Neuronal stem cell (in vitro differentiated cells): ENCODE data around the gene SLX1A.

Source experiments
- DNase-seq: peaks from one replicate; pipeline ENCODE4 v3.0.0-alpha.2; 2013; ENCODE audit warnings: low spot score
- H2AFZ ChIP-seq: one replicate; pipeline ENCODE4 v1.6.1; 2013; ENCODE audit warnings: mild to moderate bottlenecking, low read length, inconsistent platforms
- H2AK5ac ChIP-seq: 2 replicates; pipeline ENCODE4 v1.6.1; 2013; ENCODE audit warnings: low read depth, mild to moderate bottlenecking, inconsistent platforms, low read length, moderate library complexity, mixed read lengths
- H2BK120ac ChIP-seq: 2 replicates; pipeline ENCODE4 v1.6.1; 2013; ENCODE audit warnings: low read depth, mild to moderate bottlenecking, inconsistent platforms, low read length, moderate library complexity, mixed read lengths
- H2BK12ac ChIP-seq: one replicate; pipeline ENCODE4 v1.6.1; 2013; ENCODE audit warnings: low read length, inconsistent platforms
- H2BK15ac ChIP-seq: 2 replicates; pipeline ENCODE4 v1.6.1; 2013; ENCODE audit warnings: mild to moderate bottlenecking, low read length, inconsistent platforms, mixed read lengths
- H2BK5ac ChIP-seq: one replicate; pipeline ENCODE4 v1.6.1; 2013; ENCODE audit warnings: inconsistent platforms, mild to moderate bottlenecking, low read length, moderate library complexity
- H3K14ac ChIP-seq: one replicate; pipeline ENCODE4 v1.6.1; 2013; ENCODE audit warnings: low read length, inconsistent platforms
- H3K18ac ChIP-seq: 2 replicates; pipeline ENCODE4 v1.6.1; 2013; ENCODE audit warnings: low read length, inconsistent platforms
- H3K23ac ChIP-seq: 2 replicates; pipeline ENCODE4 v1.6.1; 2013; ENCODE audit warnings: low read depth, mild to moderate bottlenecking, mixed read lengths, low read length, inconsistent platforms; ENCODE audit not compliant: poor library complexity
- H3K27ac ChIP-seq: replicated peaks from 3 replicates; pipeline ENCODE4 v1.5.1; 2013; ENCODE audit warnings: low read length, inconsistent platforms
- H3K27me3 ChIP-seq, 3 experiments: 2 replicates each; pipeline ENCODE4 v1.6.1; 2013; ENCODE audit warnings: low read length in 3 of 3, mild to moderate bottlenecking in 2 of 3, inconsistent platforms in 1 of 3, low read depth in 1 of 3, mixed read lengths in 1 of 3, moderate library complexity in 1 of 3; ENCODE audit not compliant: control insufficient read depth in 3 of 3, insufficient read depth in 3 of 3
- H3K36me3 ChIP-seq, 2 donors: replicated peaks in 1 of 2; 2 replicates each; pipeline ENCODE4 v1.6.1; 2013; ENCODE audit warnings: low read length in 2 of 2; ENCODE audit not compliant: control insufficient read depth in 2 of 2, insufficient read depth in 2 of 2
- H3K4ac ChIP-seq: 2 replicates; pipeline ENCODE4 v1.6.1; 2013; ENCODE audit warnings: inconsistent platforms, mild to moderate bottlenecking, low read length, moderate library complexity
- H3K4me1 ChIP-seq, 2 donors: 1 replicate in 1 of 2; 2 replicates in 1 of 2; pipeline ENCODE4 v1.6.1; 2013; ENCODE audit warnings: low read length in 2 of 2, low read depth in 1 of 2; ENCODE audit not compliant: control insufficient read depth in 2 of 2, insufficient read depth in 1 of 2
- H3K4me2 ChIP-seq: one replicate; pipeline ENCODE4 v1.6.1; 2013; ENCODE audit warnings: mild to moderate bottlenecking, low read length, inconsistent platforms; ENCODE audit not compliant: insufficient read depth, poor library complexity, severe bottlenecking
- H3K4me3 ChIP-seq, 2 donors: 2 replicates each; pipeline ENCODE4 v1.5.1; 2013; ENCODE audit warnings: low read length in 2 of 2, mild to moderate bottlenecking in 2 of 2, inconsistent platforms in 1 of 2, moderate library complexity in 1 of 2
- H3K79me1 ChIP-seq: one replicate; pipeline ENCODE4 v1.6.1; 2013; ENCODE audit warnings: low read depth, mild to moderate bottlenecking, inconsistent platforms, low read length, moderate library complexity
- H3K9ac ChIP-seq: one replicate; pipeline ENCODE4 v1.6.1; 2013; ENCODE audit warnings: mild to moderate bottlenecking, low read depth, low read length, inconsistent platforms; ENCODE audit not compliant: poor library complexity
- H3K9me3 ChIP-seq, 2 donors: replicated peaks in 1 of 2; 2 replicates each; pipeline versions ENCODE3 to v1.6.1; 2013; ENCODE audit warnings: low read length in 2 of 2, mild to moderate bottlenecking in 2 of 2, inconsistent platforms in 1 of 2, low read depth in 1 of 2, mixed read lengths in 1 of 2, moderate library complexity in 1 of 2; ENCODE audit not compliant: control insufficient read depth in 2 of 2, insufficient read depth in 1 of 2
- H4K8ac ChIP-seq: one replicate; pipeline ENCODE4 v1.6.1; 2013; ENCODE audit warnings: low read depth, mild to moderate bottlenecking, inconsistent platforms, low read length, moderate library complexity
- H4K91ac ChIP-seq: one replicate; pipeline ENCODE4 v1.6.1; 2013; ENCODE audit warnings: low read length, low read depth, mild to moderate bottlenecking, inconsistent platforms; ENCODE audit not compliant: poor library complexity
- WGBS, 2 donors: extraction: QIAGEN DNeasy Blood & Tissue Kit; methylation state at CpG; one replicate each; pipeline ENCODE4 v1.1.7; 2013; ENCODE audit warnings: missing lambda C conversion rate in 2 of 2, mixed read lengths in 1 of 2; ENCODE audit not compliant: insufficient read length in 2 of 2, insufficient replicate concordance in 1 of 2; ENCODE audit errors: extremely low coverage in 2 of 2; 5-methylcytosine and 5-hydroxymethylcytosine counted together

Gene SLX1A

GRCh38 chr16:30147843-30148510 lies 45.7 kb upstream of the SLX1A start:
- H2BK15ac ChIP-seq = no peak overlapping the region
- H2AFZ ChIP-seq = no peak overlapping the region
- no peaks in the 10 kb centered on the region for H3K27me3 ChIP-seq
- H2BK120ac ChIP-seq = no peak overlapping the region
- H4K8ac ChIP-seq = no peak overlapping the region
- no peak overlapping the region for H2AK5ac ChIP-seq
- H3K4me3 ChIP-seq = no peak overlapping the region
- no peaks in the 10 kb centered on the region for H3K79me1 ChIP-seq
- H3K14ac ChIP-seq = no peak overlapping the region
- no peaks in the 10 kb centered on the region for H3K4me1 ChIP-seq
- no peak overlapping the region for H3K4me2 ChIP-seq
- H3K18ac ChIP-seq = no peak overlapping the region
- H2BK12ac ChIP-seq = no peak overlapping the region
- no peak overlapping the region for H2BK5ac ChIP-seq
- H4K91ac ChIP-seq = no peak overlapping the region
- H3K23ac ChIP-seq = no peak overlapping the region
- H3K9ac ChIP-seq = no peak overlapping the region
- WGBS, 2 donors = no CpG with 5 or more reads among the region's 3 CpGs
- H3K27ac ChIP-seq = no peak overlapping the region
- no peaks in the 10 kb centered on the region for H3K36me3 ChIP-seq
- no peak overlapping the region for H3K4ac ChIP-seq
- no peak for DNase-seq
- no peaks in the 10 kb centered on the region for H3K9me3 ChIP-seq

- H3K36me3 ChIP-seq = no peaks in the 10 kb centered on the region
- H2BK5ac ChIP-seq = no peak overlapping the region
- H2AK5ac ChIP-seq = no peak overlapping the region
- H3K18ac ChIP-seq = no peak overlapping the region
- H3K14ac ChIP-seq = no peak overlapping the region
- no peak overlapping the region for H2BK120ac ChIP-seq
- no peak overlapping the region for H3K27ac ChIP-seq
- no CpG with 5 or more reads among the region's 5 CpGs for WGBS, 2 donors
- no peak overlapping the region for H2AFZ ChIP-seq
- H3K4ac ChIP-seq = no peak overlapping the region
- H3K9ac ChIP-seq = no peak overlapping the region
- H3K4me3 ChIP-seq = no peak overlapping the region
- no peak overlapping the region for H4K91ac ChIP-seq
- no peak overlapping the region for H2BK12ac ChIP-seq
- H3K4me1 ChIP-seq = no peaks in the 10 kb centered on the region
- no peak overlapping the region for H3K23ac ChIP-seq
- no peaks in the 10 kb centered on the region for H3K9me3 ChIP-seq
- H3K27me3 ChIP-seq = no peaks in the 10 kb centered on the region
- H3K79me1 ChIP-seq = no peaks in the 10 kb centered on the region
- DNase-seq = no peak
- H2BK15ac ChIP-seq = no peak overlapping the region
- no peak overlapping the region for H3K4me2 ChIP-seq
- no peak overlapping the region for H4K8ac ChIP-seq
These were observed 44.3 kb upstream of the SLX1A start for GRCh38 chr16:30149250-30149930.

GRCh38 chr16:30151091-30151490 lies 42.6 kb upstream of the SLX1A start:
- Histone ChIP-seq H3K27me3 (no peaks in the 10 kb centered on the region), H3K4ac (no peak overlapping the region), H2BK5ac (no peak overlapping the region), H4K91ac (no peak overlapping the region), H3K18ac (no peak overlapping the region), H3K4me3 (no peak overlapping the region), H2AFZ (no peak overlapping the region), H2AK5ac (no peak overlapping the region), H2BK120ac (no peak overlapping the region), H3K4me2 (no peak overlapping the region), H3K79me1 (no peaks in the 10 kb centered on the region), H3K27ac (no peak overlapping the region), H3K9me3 (no peaks in the 10 kb centered on the region), H4K8ac (no peak overlapping the region), H3K9ac (no peak overlapping the region), H2BK15ac (no peak overlapping the region), H2BK12ac (no peak overlapping the region), H3K36me3 (no peaks in the 10 kb centered on the region), H3K14ac (no peak overlapping the region), H3K4me1 (no peaks in the 10 kb centered on the region), H3K23ac (no peak overlapping the region)
- no CpG with 5 or more reads among the region's 7 CpGs for WGBS, 2 donors
- no peak for DNase-seq

- Histone ChIP-seq H3K9me3 (no peaks in the 10 kb centered on the region), H3K18ac (no peak overlapping the region)
- no CpG with 5 or more reads among the region's 9 CpGs for WGBS, 2 donors
These were observed 41.2 kb upstream of the SLX1A start for GRCh38 chr16:30152517-30152916.

More at GRCh38 chr16:30152517-30152916, 41.2 kb upstream of the SLX1A start:
- no peak overlapping the region for H3K14ac ChIP-seq
- no peak overlapping the region for H3K4ac ChIP-seq
- H3K4me2 ChIP-seq = no peak overlapping the region
- no peak for DNase-seq
- H2BK12ac ChIP-seq = no peak overlapping the region
- no peaks in the 10 kb centered on the region for H3K79me1 ChIP-seq
- H2AK5ac ChIP-seq = no peak overlapping the region
- H3K4me3 ChIP-seq = no peak overlapping the region
- no peaks in the 10 kb centered on the region for H3K36me3 ChIP-seq
- no peak overlapping the region for H3K23ac ChIP-seq
- no peak overlapping the region for H3K9ac ChIP-seq
- no peak overlapping the region for H2AFZ ChIP-seq
- no peak overlapping the region for H3K27ac ChIP-seq
- H4K91ac ChIP-seq = no peak overlapping the region
- no peak overlapping the region for H2BK120ac ChIP-seq
- no peaks in the 10 kb centered on the region for H3K27me3 ChIP-seq
- no peak overlapping the region for H2BK5ac ChIP-seq
- H3K4me1 ChIP-seq = no peaks in the 10 kb centered on the region
- no peak overlapping the region for H4K8ac ChIP-seq
- no peak overlapping the region for H2BK15ac ChIP-seq
